Upper lobe of left lung (tissue), 6 donors: ENCODE data around the gene SCFD2. TPM values are rescaled to one million over a fixed set of nuclear protein-coding genes. Genes with fewer than 3 reads are reported as not detected.
A peak's percentile ranks its signal among the peaks of the same experiment; 100 is the strongest.

ENCODE experiments used
- ATAC-seq, 2 donors: fragments of 200-7000 bp; cut with Tn5 transposase; one replicate each; pipeline ENCODE4 v1.9.1; 2022; ENCODE audit warnings: mild to moderate bottlenecking in 2 of 2, moderate library complexity in 2 of 2; ENCODE audit not compliant: low FRiP score in 2 of 2
- DNase-seq, 2 donors: peaks; one replicate each; pipeline ENCODE4 v3.0.0-alpha.2; 2019 to 2020
- H3K27ac ChIP-seq, 4 donors: fragments of 200-600 bp; sonication (generic); one replicate each; pipeline ENCODE4 v1.5.1; 2016 to 2019
- H3K27me3 ChIP-seq, 4 donors: fragments of 200-600 bp; sonication (generic); one replicate each; pipeline ENCODE4 v1.5.1; 2017 to 2019
- H3K36me3 ChIP-seq, 4 donors: fragments of 200-600 bp; sonication (generic); one replicate each; pipeline ENCODE4 v1.5.1; 2016 to 2019
- H3K4me1 ChIP-seq, 4 donors: fragments of 200-600 bp; sonication (generic); one replicate each; pipeline ENCODE4 v1.5.1; 2018 to 2019
- H3K4me3 ChIP-seq, 4 donors: fragments of 200-600 bp; sonication (generic); one replicate each; pipeline ENCODE4 v1.5.1; 2017 to 2019; ENCODE audit warnings: mild to moderate bottlenecking in 2 of 4, moderate library complexity in 1 of 4
- H3K9me3 ChIP-seq, 4 donors: fragments of 200-600 bp; sonication (generic); one replicate each; pipeline ENCODE4 v1.5.1; 2018 to 2019
- CTCF ChIP-seq, 6 experiments: fragments of 450-650 bp in 4 of 6; fragments of 200-600 bp in 2 of 6; sonication (generic) in 2 of 6; IDR thresholded peaks; one replicate each; pipeline ENCODE4 v1.5.1; 2016 to 2019; ENCODE audit warnings: antibody characterized with exemption in 6 of 6
- EP300 ChIP-seq, 4 donors: sonication (generic); formaldehyde crosslinking; IDR thresholded peaks; one replicate each; pipeline ENCODE4 v1.5.1; 2017; ENCODE audit warnings: antibody characterized with exemption in 4 of 4, control low read depth in 2 of 4
- POLR2A ChIP-seq, 4 donors: fragments of 450-650 bp; IDR thresholded peaks; one replicate each; pipeline ENCODE4 v1.5.1; 2016 to 2017; ENCODE audit warnings: antibody characterized with exemption in 4 of 4, mild to moderate bottlenecking in 2 of 4
- POLR2AphosphoS5 ChIP-seq, 2 donors: sonication (generic); formaldehyde crosslinking; IDR thresholded peaks; one replicate each; pipeline ENCODE4 v1.5.1; 2017; ENCODE audit warnings: antibody characterized with exemption in 2 of 2
- WGBS, 2 donors: methylation state at CpG; one replicate each; pipeline ENCODE4 v1.1.5; 2017 to 2018; 5-methylcytosine and 5-hydroxymethylcytosine counted together
- small RNA-seq, 4 donors: library from RNA; depleted of rRNA; stranded (forward); fragments of <200 nt; gene quantifications; one replicate each; pipeline ENCODE3, GENCODE V24; 2016
- total RNA-seq, 6 donors: library from RNA; depleted of rRNA in 4 of 6; stranded (reverse); fragments of >200 nt in 4 of 6; gene quantifications; one replicate each; pipeline versions ENCODE4 v1.1.0 to v1.2.1, GENCODE V29; 2016 to 2021
- donor health status: DM: no; HTN: no; CAD: no; lungs with moderate emphysema.
- donor health status: DM: no; HTN: yes; CAD: no; lungs with severe emphysema.

The SCFD2 gene
- total RNA-seq, 6 donors from 2014 or later, result 15.2 to 33.5 (median 20.0) TPM

DNA sequence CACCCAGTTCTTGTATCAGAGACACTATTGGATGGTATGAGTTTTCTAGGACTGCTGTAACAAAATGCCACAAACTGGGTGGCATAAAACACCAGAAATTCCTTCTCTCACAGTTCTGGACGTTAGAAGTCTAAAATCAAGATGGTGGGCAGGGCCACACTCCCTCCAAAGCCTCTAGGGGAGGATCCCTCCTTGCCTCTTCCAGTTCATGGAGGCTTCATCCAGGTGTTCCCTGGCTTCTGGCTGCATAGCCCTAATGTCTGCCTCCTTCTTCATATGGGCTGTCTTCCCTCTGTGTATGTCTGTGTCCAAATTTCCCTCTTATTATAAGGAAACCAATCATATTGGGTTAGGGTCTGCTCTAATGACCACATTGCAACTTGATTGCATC lies 542.2 kb downstream of the SCFD2 start:
- WGBS, 2 donors, result 79 to 84% methylated on average over 1 of the region's 1 CpG
- no peaks in the 10 kb centered on the region for H3K27me3 ChIP-seq
- ATAC-seq, result peak in 1 of 2 donors; percentile 58
- peaks cover 0 to 11% (median 4%) of the 10 kb centered on the region in 4 donors for H3K4me1 ChIP-seq
- H3K27ac ChIP-seq, result peak overlapping the region in 2 of 4 donors; percentile 18 to 30
- DNase-seq, result no peak
- H3K9me3 ChIP-seq, result no peaks in the 10 kb centered on the region
- no peak overlapping the region for H3K4me3 ChIP-seq
- TF ChIP-seq POLR2A (IDR thresholded peaks at IDR 0.05), result no peak
- TF ChIP-seq CTCF (IDR thresholded peaks at IDR 0.05), result no peak
- no peak for TF ChIP-seq POLR2AphosphoS5 (IDR thresholded peaks at IDR 0.05)
- TF ChIP-seq EP300 (IDR thresholded peaks at IDR 0.05), result no peak
- H3K36me3 ChIP-seq, result no peaks in the 10 kb centered on the region

Small RNA genes within 50 kb of the gene (small RNA-seq; reads per million reads assigned to genes)
- 0 reads per million in 4 donors for gene RNU6-310P

Other genes starting within 250 kb of the SCFD2 start
- 10 to 100 TPM; 30.0 to 67.9 (median 39.7) TPM for gene FIP1L1, start 11.6 kb upstream of the SCFD2 start, total RNA-seq
- 1 to 10 TPM; 2.7 to 7.3 (median 4.3) TPM for gene LNX1, start 225.4 kb upstream of the SCFD2 start, total RNA-seq